GM19372 (cell line): Measurements from ENCODE around the gene FLRT1.
"Not testable (repeated sequence)": the region's sequence is repeated elsewhere in the genome, so short reads cannot be mapped to it uniquely, and the experiment has no call there.

Source experiments
- ATAC-seq: cut with Tn5 transposase; IDR thresholded peaks from one replicate; pipeline ENCODE4 v1.9.1; 2021; ENCODE audit warnings: mild to moderate bottlenecking, low read depth, moderate library complexity; ENCODE audit not compliant: unreplicated experiment

Gene FLRT1

DNA sequence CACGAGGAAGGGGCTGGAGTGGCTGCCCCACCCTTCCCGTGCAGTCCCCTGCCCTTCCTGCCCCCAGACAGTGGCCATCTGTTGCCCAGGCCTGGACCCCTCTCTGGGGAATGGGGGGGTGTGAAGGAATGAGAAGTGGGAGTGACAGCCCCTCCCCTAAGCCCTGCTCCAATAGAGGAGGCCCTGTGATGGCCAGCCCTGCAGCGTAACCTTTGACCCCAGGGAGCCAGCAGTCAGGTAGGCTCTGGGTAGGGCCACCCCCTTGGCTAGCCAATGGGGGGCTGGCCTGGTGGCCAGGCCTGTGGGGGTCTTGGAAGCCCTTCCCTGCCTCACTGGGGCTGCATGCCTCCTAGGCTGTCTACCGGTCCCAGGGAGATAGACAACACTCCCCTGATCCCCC, 6.6 kb downstream of the FLRT1 start:
- no peak for ATAC-seq

GRCh38 chr11:64043545-64043944, 7.8 kb downstream of the FLRT1 start:
- ATAC-seq: no peak

DNA sequence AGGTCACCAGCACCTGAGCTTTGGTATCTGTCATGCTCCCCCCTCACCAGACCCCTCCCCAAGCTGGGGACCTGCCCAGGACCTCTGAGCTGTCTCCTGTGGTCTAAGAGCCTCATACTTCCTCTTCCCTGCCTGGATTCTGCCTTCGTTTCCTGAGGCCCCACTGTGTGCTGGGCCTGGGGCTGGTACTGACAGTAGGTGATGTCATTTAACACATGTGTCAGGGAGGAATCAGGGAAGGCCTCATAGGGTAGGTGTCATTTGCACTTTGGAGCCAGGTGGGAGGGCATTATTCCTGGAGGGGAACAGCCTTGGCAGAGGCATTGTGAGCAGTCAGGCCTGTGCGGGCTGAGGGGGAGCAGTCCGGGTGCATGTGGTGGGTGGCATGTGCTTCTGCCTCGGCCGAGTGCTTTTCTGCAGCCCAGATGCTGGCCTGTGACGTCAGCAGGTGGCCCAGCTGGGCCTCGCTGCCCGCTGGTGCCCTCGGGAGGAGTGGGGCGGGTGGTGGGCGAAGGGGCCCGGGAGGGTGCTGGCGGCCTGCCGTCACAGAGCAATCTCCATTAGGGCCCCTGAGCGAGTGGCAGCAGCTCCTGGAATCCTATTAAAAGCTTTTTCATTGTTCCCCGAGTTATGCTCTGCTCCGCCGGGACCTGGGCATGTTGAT, 9.1 kb downstream of the FLRT1 start:
- ATAC-seq: no peak

DNA sequence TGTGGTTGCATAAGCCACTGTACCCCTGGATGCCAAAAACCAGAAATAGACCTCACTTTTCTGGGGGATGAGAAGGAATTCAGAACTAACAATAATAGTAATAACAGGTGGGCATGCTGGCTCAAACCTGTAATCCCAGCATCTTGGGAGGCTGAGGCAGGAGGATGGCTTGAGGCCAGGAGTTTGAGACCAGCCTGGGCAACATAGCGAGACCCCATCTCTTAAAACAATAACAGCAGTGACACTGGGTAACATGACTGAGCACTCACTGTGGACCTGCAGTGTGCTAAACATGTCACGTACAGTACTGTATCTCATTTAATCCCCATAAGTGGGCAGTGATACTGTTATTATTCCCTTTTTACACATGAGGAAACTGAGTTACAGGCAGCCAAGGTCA, 10.0 kb downstream of the FLRT1 start:
- no peak for ATAC-seq

DNA sequence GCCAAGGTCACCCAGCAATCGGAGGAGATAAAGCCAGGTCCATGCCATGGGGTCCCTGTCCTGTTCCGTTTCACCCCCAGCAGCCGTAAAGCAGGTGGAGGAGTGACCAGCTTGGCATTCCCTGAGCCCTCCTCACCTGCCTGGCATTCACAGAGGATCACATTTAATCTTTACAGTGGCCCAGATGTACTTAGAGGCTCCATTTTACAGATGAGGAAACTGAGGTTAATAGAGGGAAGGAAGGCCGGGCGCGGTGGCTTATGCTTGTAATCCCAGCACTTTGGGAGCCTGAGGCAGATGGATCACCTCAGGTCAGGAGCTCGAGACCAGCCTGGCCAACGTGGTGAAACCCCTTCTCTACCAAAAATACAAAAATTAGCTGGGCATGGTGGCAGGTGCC, 11.6 kb downstream of the FLRT1 start:
- ATAC-seq: not testable (repeated sequence)

DNA sequence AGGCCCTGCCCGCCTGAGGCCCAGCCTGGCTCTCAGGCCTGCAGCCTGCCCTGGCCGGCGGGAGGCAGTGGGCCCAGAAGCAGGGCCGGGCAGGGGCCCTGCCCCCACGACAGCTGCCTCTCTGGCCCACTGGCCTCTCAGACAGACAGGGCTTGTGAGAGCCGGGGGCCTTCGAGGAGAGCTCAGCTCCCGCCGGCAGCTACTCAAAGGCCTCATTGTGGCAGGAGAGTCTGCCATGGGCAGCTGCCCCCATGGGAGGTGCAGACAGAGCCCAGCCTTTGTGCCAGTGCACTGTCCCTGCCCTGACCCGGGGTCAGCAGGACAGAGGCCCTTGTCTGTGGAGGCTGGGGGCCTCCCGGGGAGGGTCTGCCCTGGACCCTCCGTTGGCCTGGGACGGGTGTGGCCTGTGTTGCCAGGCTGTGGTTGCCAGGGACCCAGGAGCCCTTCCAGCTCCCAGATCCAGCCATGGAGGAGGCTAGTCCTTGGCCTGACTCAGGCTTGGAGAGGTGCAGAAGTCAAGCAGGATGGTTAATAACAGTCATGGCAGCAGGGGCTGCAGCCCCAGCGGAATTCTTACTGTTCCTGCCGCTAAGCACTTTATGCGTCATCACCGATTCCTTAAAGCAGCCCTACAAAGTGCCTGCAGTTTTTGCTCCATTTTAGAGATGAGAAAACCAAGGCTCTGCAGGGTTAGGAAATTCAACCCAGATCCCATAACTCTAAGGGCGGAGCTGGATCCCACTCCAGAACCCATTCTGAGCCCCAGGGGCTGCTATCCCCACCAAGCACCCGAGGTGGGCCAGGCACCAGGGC, 12.5 kb downstream of the FLRT1 start:
- ATAC-seq: no peak

DNA sequence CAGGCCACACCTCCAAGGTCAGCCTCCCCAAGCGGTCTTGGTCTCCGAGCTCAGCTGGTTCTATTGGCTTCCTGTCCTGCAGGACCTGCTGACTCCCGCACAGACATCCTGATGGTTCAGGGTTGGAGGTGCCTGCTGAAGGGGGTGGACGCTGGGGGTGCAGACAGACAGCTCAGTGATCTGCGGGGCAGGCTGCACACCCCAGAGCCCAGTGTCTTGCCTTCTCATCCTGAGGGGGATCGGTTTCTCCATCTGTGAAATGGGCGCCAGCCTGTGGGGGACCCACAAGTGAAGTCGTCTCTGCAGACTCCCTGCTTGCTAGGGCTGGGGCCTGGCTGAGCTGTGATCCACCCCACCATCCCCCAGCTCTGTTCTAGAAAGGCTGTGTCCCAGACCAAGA, 13.8 kb downstream of the FLRT1 start:
- no peak for ATAC-seq

DNA sequence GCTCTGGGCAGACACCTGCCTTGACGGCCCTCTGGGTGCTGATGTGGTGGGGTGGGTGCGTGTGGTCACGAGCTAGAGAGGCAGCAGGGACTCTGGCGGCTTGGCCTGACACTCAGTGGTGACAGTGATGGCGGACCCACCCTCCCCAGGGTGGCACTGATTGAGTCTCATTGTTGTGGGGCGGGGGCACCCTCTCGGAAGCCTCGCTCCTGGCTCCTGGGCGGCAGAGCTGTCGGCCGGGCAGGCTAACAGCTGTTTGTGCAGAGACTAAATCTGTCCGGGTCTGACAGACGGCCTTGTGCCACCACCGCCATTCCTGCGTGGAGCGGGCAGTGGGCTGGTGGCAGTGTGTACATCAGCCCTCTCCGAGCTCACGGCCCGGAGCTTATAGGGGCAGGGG, 15.6 kb downstream of the FLRT1 start:
- no peak for ATAC-seq

GRCh38 chr11:64052436-64052835, 16.7 kb downstream of the FLRT1 start:
- ATAC-seq: no peak

DNA sequence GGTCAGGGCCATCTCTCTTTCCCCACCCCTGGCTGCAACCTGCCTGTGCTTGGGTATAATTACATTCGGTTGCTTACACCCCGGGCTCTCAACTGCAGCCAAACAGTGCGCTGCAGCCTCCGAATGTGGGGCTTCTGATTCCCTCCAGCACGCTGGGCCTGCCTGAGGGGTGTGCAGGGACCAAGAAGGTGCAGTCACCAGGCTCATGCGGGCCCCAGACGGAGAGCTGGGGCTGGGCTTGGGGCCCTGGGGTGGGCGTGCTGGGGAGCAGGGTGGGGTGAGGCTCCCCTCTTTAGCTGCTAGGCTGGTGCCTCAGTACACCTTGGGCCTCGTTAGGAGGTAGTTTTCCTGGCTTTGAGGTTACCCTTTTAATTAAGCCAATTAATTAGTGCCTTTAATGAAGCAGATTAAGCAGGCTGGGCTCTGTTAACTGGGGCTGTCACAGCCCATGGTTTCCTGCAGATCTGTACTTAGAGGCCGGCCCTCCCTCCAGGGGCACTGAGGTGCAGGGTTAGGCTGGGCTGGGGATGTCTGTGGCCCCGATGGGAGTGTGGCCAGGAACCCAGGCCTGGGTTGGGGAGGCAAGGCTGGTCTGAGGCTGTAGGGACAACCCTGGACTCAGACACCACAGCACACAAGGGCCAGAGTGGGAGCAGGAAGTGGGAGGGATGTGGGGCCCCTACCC, 17.3 kb downstream of the FLRT1 start:
- no peak for ATAC-seq

GRCh38 chr11:64053699-64054098, 18.0 kb downstream of the FLRT1 start:
- ATAC-seq: no peak

- no peak for ATAC-seq
These were observed 19.3 kb downstream of the FLRT1 start for GRCh38 chr11:64055077-64055476.

DNA sequence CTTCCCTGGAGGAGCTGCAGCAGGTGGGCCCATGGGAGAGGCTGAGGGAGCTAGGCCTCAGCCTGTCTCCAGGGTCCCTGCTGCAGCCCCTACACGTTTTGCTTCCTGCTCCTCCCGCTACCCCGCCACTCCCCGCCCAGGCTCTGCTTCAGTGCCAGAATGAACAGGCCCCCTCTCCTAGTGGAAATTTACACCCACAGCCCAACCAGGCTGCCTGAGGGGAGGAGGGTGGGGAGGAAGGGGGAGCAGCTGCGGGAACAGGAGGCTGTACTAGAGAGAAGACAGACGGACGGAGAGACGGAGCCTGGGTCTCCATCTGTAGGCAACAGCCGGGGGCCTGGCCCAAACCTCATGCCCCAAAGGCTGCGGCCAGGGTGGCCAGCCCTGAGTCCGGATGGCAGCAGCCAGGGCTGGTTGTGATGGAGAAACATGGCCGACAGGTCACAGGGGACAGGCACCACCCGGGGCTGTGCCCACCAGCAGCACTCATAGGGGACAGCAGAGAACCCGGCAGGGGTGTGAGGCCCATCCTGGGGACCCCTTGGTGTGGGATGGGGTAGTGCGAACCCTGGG, 20.6 kb downstream of the FLRT1 start:
- no peak for ATAC-seq

DNA sequence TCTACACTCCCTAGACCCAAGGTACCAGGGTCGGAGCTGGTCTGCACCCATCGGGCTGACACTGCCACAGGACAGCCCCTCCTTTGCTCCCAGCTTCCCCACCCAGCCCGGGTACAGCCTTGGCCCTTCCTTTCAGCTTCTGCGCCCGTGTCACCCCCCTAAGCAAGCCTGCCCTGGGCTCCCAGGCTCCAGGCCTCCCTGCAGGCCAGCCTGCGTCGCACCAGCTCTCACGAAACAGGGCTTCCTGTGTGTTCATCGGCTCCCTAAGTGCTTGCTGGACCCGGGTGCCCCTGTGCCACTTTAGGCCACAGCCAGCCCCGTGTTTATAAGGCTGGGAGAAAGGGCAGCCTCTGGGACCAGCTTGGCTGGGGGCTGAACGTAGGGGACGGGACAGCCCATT, 21.1 kb downstream of the FLRT1 start:
- ATAC-seq: no peak

GRCh38 chr11:64057890-64058289, 22.2 kb downstream of the FLRT1 start:
- no peak for ATAC-seq

GRCh38 chr11:64058494-64058893, 22.8 kb downstream of the FLRT1 start:
- ATAC-seq: no peak

GRCh38 chr11:64059339-64060140, 23.8 kb downstream of the FLRT1 start:
- no peak for ATAC-seq

DNA sequence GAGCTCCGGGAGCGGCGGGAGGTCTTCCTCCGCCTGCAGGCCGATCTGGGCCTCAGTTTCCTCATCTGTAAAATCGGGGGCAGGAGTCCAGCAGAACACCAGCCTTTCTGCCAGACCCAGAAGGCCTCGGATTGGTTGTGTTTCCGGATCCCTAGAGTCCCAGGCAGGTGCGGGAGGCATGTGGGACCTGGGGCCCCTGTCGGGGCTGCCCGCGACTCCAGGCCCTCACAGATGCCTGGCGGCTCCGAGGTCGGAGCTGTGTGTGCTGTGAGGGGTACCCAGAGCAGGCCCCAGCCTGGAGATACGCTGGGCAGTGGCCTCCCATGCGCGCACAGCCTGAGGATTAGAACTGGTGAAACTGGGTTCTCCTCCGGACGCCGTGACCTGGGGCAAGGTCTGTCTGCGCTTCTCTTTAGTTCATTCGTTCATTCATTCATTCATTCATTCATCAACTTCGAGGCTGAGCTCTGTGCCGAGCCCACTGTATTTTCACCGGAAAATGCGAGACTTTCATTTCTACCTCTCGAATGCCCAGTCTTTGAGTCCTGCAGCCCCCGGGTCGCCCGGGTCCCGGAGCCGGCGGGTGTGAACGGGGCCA, 24.6 kb downstream of the FLRT1 start:
- ATAC-seq: no peak

DNA sequence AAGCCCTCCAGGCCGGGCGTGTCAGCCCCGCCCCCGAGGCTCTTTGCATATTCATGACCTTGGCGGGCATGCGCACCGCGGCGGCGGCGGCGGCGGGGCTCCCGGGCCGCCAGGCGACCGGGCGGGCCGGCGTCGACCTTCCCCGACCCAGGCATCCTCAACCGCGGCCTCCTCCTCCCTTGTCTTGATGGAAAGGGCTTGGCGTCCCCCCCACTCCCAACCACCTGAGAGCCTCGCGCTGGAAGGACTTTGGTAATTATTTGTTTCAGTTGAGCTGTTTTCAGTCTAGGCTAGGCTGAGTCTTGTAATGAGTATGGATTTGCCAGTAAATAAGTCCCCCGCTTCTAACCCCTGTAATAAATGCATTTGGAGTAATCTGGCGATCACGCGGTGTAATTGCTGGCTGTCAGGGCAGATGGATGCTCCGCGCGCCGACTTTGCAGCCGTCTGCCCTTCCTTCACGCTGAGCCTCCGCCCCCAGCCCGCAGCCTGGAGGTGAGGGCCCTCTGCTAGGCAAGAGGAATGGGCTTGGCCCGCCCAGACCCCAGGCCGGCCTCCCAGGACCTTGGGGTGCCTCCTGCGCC, 25.2 kb downstream of the FLRT1 start:
- ATAC-seq: no peak
